A673 (cell line): Measurements from ENCODE around the gene ZCRB1. TPM values are rescaled to one million over a fixed set of nuclear protein-coding genes. Genes with fewer than 3 reads are reported as not detected.

Experiments
- BruUV-seq: library from RNA; stranded (reverse); fragments of 400-500 nt; replicated peaks from 2 replicates; lab custom pipeline; 2021; lab: Mats Ljungman, UMichigan
- CTCF ChIA-PET: fragments of 300-600 bp; sonication (Branson Sonifier 250); formaldehyde crosslinking; loops from one replicate; lab custom pipeline; 2022; ENCODE audit warnings: antibody characterized with exemption; lab: Charles Lee
- POLR2A ChIA-PET: fragments of 300-600 bp; sonication (Branson Sonifier 250); formaldehyde crosslinking; loops from one replicate; lab custom pipeline; 2022; ENCODE audit warnings: antibody characterized with exemption; ENCODE audit not compliant: low non-redundant PET; lab: Charles Lee
- DNase-seq: peaks from one replicate; pipeline ENCODE4 v3.0.0-alpha.2; 2015; ENCODE audit warnings: low spot score
- H3K27ac ChIP-seq: fragments of 200-600 bp; sonication (generic); 2 replicates; pipeline ENCODE4 v1.5.1; 2016; ENCODE audit warnings: mixed run types, low read depth, mild to moderate bottlenecking, mixed read lengths, antibody characterized with exemption, low read length; ENCODE audit not compliant: poor library complexity, severe bottlenecking
- H3K27me3 ChIP-seq: fragments of 200-600 bp; sonication (generic); replicated peaks from 2 replicates; pipeline ENCODE4 v1.6.1; 2017; ENCODE audit warnings: mixed run types, low read depth, mild to moderate bottlenecking, mixed read lengths, antibody characterized with exemption, low read length; ENCODE audit not compliant: insufficient read depth, poor library complexity
- H3K36me3 ChIP-seq: fragments of 200-600 bp; sonication (generic); 2 replicates; pipeline ENCODE4 v1.6.1; 2016; ENCODE audit warnings: mixed run types, mild to moderate bottlenecking, mixed read lengths, antibody characterized with exemption, low read length; ENCODE audit not compliant: insufficient read depth, poor library complexity, severe bottlenecking
- H3K4me1 ChIP-seq: fragments of 200-600 bp; sonication (generic); 2 replicates; pipeline ENCODE4 v1.6.1; 2017; ENCODE audit warnings: mixed run types, mild to moderate bottlenecking, mixed read lengths, antibody characterized with exemption, low read length; ENCODE audit not compliant: insufficient read depth, poor library complexity, severe bottlenecking
- H3K4me3 ChIP-seq: fragments of 200-600 bp; sonication (generic); 2 replicates; pipeline ENCODE4 v1.5.1; 2016; ENCODE audit warnings: low read depth, mixed run types, mild to moderate bottlenecking, mixed read lengths, low read length; ENCODE audit not compliant: poor library complexity, severe bottlenecking
- H3K9me3 ChIP-seq: fragments of 200-600 bp; sonication (generic); 2 replicates; pipeline ENCODE4 v1.6.1; 2016; ENCODE audit warnings: mixed run types, low read depth, mild to moderate bottlenecking, mixed read lengths, antibody characterized with exemption, low read length; ENCODE audit not compliant: poor library complexity, severe bottlenecking
- CTCF ChIP-seq: fragments of 300-800, 200-600 bp; sonication (generic); conservative IDR thresholded peaks from 2 replicates; pipeline ENCODE4 v1.5.1; 2017; ENCODE audit warnings: low read depth, mild to moderate bottlenecking, antibody characterized with exemption, low read length, moderate library complexity, mixed read lengths
- EZH2 ChIP-seq: fragments of 200-600 bp; sonication (generic); IDR thresholded peaks from 2 replicates; pipeline ENCODE4 v1.6.1; 2017; ENCODE audit warnings: borderline replicate concordance, low read depth, mild to moderate bottlenecking, mixed read lengths, antibody characterized with exemption, low read length; ENCODE audit not compliant: poor library complexity, severe bottlenecking
- intact Hi-C: fragments of 100-400 bp; cut with micrococcal nuclease; formaldehyde crosslinking; loops from one replicate; pipeline ENCODE4 v1.10.0; 2022; ENCODE audit not compliant: unreplicated experiment
- total RNA-seq: library from RNA; stranded (reverse); gene quantifications from 2 replicates; pipeline ENCODE4 v1.2.3, GENCODE V29; 2021

The ZCRB1 gene
- total RNA-seq, 1 experiment from 2014 or later: 110 TPM

- H3K27me3 ChIP-seq: no peaks in the 10 kb centered on the region
- no peak for DNase-seq
- H3K36me3 ChIP-seq: no peaks in the 10 kb centered on the region
- CTCF ChIA-PET: no interaction called here
- TF ChIP-seq EZH2 (no peak), CTCF (no peak)
- no peak overlapping the region for H3K4me3 ChIP-seq
- intact Hi-C loops: no loop called here
- H3K9me3 ChIP-seq: no peaks in the 10 kb centered on the region
- no TSS peak for BruUV-seq
- POLR2A ChIA-PET: no interaction called here
- H3K4me1 ChIP-seq: peaks cover 13% of the 10 kb centered on the region
- no peak overlapping the region for H3K27ac ChIP-seq
Measured at GRCh38 chr12:42275499-42275898, 50.4 kb downstream of the ZCRB1 start.

- no peaks in the 10 kb centered on the region for H3K36me3 ChIP-seq
- ChIA-PET CTCF (no interaction called here), POLR2A (no interaction called here)
- no TSS peak for BruUV-seq
- no peak overlapping the region for H3K4me3 ChIP-seq
- no peak for DNase-seq
- no peak overlapping the region for H3K27ac ChIP-seq
- H3K4me1 ChIP-seq: peaks cover 13% of the 10 kb centered on the region
- H3K27me3 ChIP-seq: no peaks in the 10 kb centered on the region
- intact Hi-C loops: no loop called here
- H3K9me3 ChIP-seq: no peaks in the 10 kb centered on the region
- TF ChIP-seq CTCF: no peak
- no peak for TF ChIP-seq EZH2
Measured at GRCh38 chr12:42273706-42274105, 52.2 kb downstream of the ZCRB1 start.

GRCh38 chr12:42270596-42270995 is 55.3 kb downstream of the ZCRB1 start:
- Histone ChIP-seq H3K27ac (no peak overlapping the region), H3K27me3 (no peaks in the 10 kb centered on the region), H3K4me3 (no peak overlapping the region), H3K4me1 (no peaks in the 10 kb centered on the region), H3K36me3 (no peaks in the 10 kb centered on the region), H3K9me3 (no peaks in the 10 kb centered on the region)
- TF ChIP-seq CTCF (no peak), EZH2 (no peak)
- ChIA-PET CTCF (no interaction called here), POLR2A (no interaction called here)
- intact Hi-C loops: no loop called here
- no TSS peak for BruUV-seq
- DNase-seq: no peak
